MM.1S (cell line): Measurements from ENCODE around the gene NFX1.

Source experiments
- DNase-seq: peaks from one replicate; pipeline ENCODE4 v3.0.0-alpha.2; 2015
- H2AFZ ChIP-seq: fragments of 300-600 bp; sonication (generic); 2 replicates; pipeline ENCODE4 v1.6.0; 2016; ENCODE audit warnings: antibody characterized with exemption, low read length
- H3F3A ChIP-seq: fragments of 300-600 bp; sonication (generic); 2 replicates; pipeline ENCODE4 v1.6.1; 2016; ENCODE audit warnings: mild to moderate bottlenecking, antibody characterized with exemption, low read length, moderate library complexity, mixed read lengths; ENCODE audit not compliant: insufficient read depth
- H3K27ac ChIP-seq: fragments of 300-600 bp; sonication (generic); 2 replicates; pipeline ENCODE4 v1.5.1; 2016; ENCODE audit warnings: mild to moderate bottlenecking, low read length
- H3K27me3 ChIP-seq: fragments of 300-600 bp; sonication (generic); replicated peaks from 2 replicates; pipeline ENCODE4 v1.6.0; 2016; ENCODE audit warnings: low read length; ENCODE audit not compliant: insufficient read depth
- H3K36me3 ChIP-seq: fragments of 300-600 bp; sonication (generic); replicated peaks from 2 replicates; pipeline ENCODE4 v1.6.1; 2016; ENCODE audit warnings: mild to moderate bottlenecking, low read length, mixed read lengths; ENCODE audit not compliant: insufficient read depth
- H3K4me1 ChIP-seq: fragments of 300-600 bp; sonication (generic); 2 replicates; pipeline ENCODE4 v1.6.1; 2016; ENCODE audit warnings: low read length, mixed read lengths
- H3K4me2 ChIP-seq: fragments of 300-600 bp; sonication (generic); 2 replicates; pipeline ENCODE4 v1.6.0; 2016; ENCODE audit warnings: low read depth, low read length
- H3K4me3 ChIP-seq: fragments of 300-600 bp; sonication (generic); 2 replicates; pipeline ENCODE4 v1.5.1; 2016; ENCODE audit warnings: low read length, mixed read lengths
- H3K79me2 ChIP-seq: fragments of 300-600 bp; sonication (generic); 2 replicates; pipeline ENCODE4 v1.6.1; 2016; ENCODE audit warnings: mixed run types, low read length, mixed read lengths
- H3K9ac ChIP-seq: fragments of 300-600 bp; sonication (generic); 2 replicates; pipeline ENCODE4 v1.6.1; 2016; ENCODE audit warnings: low read length, mixed read lengths
- H3K9me2 ChIP-seq: fragments of 300-600 bp; sonication (generic); replicated peaks from 2 replicates; pipeline ENCODE4 v1.6.1; 2016; ENCODE audit warnings: mild to moderate bottlenecking, low read length, mixed read lengths; ENCODE audit not compliant: insufficient read depth
- H3K9me3 ChIP-seq: fragments of 300-600 bp; sonication (generic); replicated peaks from 2 replicates; pipeline ENCODE4 v1.6.1; 2016; ENCODE audit warnings: mild to moderate bottlenecking, low read length, mixed read lengths; ENCODE audit not compliant: insufficient read depth
- H4K20me1 ChIP-seq: fragments of 300-600 bp; sonication (generic); 2 replicates; pipeline ENCODE4 v1.6.1; 2016; ENCODE audit warnings: mild to moderate bottlenecking, low read length, moderate library complexity, mixed read lengths; ENCODE audit not compliant: insufficient read depth
- EZH2 ChIP-seq: fragments of 300-600 bp; sonication (generic); optimal IDR thresholded peaks from 2 replicates; pipeline ENCODE3; 2017; ENCODE audit warnings: low read depth, mild to moderate bottlenecking, antibody characterized with exemption, low read length, mixed read lengths
- EZH2phosphoT487 ChIP-seq: fragments of 300-600 bp; sonication (generic); IDR thresholded peaks from 2 replicates; pipeline ENCODE4 v1.6.1; 2018; ENCODE audit warnings: antibody characterized with exemption, low read length
- TF ChIP-seq, protein P1 (sequence below): fragments of 300-600 bp; sonication (generic); IDR thresholded peaks from 2 replicates; pipeline ENCODE4 v1.5.1; 2016; ENCODE audit warnings: antibody characterized with exemption, low read length, mixed read lengths

Gene NFX1

DNA sequence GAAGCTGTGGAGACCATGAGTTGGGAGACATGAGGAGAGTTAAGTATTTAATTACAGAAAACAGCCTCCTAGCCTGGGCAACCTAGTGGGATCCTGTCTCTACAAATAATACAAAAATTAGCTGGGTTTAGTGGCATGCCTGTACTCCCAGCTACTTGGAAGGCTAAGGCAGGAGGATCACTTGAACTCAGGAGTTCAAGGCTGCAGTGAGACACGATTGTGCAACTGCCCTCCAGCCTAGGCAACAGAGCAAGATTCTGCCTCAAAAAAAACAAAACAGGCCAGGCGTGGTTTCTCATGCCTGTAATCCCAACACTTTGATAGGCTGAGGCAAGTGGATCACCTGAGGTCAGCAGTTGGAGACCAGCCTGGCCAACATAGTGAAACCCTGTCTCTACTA is 59.4 kb downstream of the NFX1 start:
- H3K9me3 ChIP-seq, result no peaks in the 10 kb centered on the region
- H3K9me2 ChIP-seq, result no peaks in the 10 kb centered on the region

DNA sequence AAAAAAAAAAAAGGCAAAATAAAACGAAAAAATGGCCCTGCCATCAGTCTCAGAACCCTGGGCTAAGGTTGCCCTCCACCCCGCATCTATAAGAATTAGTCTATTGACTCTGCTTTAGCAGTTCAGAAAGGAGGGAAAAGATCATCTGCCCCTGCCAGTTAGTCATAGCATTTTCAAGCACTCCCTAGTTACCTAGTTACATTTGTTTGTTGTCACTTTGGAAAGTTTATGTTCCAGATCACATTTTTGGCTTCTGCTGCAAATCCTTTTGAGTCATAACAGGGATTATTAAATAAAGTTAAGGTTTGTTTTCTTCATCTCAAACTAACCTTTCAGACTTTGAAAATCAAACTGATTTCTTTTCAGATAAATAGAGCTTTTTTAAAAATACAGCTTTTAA is 60.0 kb downstream of the NFX1 start:
- no peak for DNase-seq
- Histone ChIP-seq H3K9ac (no peak overlapping the region), H3K36me3 (peaks cover 12% of the 10 kb centered on the region; the same call in 1 of the 2 replicates), H3K4me2 (no peak overlapping the region), H3K9me2 (no peaks in the 10 kb centered on the region), H4K20me1 (no peaks in the 10 kb centered on the region), H3K27ac (no peak overlapping the region), H3K27me3 (no peaks in the 10 kb centered on the region), H2AFZ (no peak overlapping the region), H3F3A (no peaks in the 10 kb centered on the region), H3K4me3 (no peak overlapping the region), H3K9me3 (no peaks in the 10 kb centered on the region), H3K4me1 (no peaks in the 10 kb centered on the region), H3K79me2 (no peaks in the 10 kb centered on the region)
- TF ChIP-seq EZH2phosphoT487, result no peak
- TF ChIP-seq EZH2, result no peak
- TF ChIP-seq, protein P1, sequence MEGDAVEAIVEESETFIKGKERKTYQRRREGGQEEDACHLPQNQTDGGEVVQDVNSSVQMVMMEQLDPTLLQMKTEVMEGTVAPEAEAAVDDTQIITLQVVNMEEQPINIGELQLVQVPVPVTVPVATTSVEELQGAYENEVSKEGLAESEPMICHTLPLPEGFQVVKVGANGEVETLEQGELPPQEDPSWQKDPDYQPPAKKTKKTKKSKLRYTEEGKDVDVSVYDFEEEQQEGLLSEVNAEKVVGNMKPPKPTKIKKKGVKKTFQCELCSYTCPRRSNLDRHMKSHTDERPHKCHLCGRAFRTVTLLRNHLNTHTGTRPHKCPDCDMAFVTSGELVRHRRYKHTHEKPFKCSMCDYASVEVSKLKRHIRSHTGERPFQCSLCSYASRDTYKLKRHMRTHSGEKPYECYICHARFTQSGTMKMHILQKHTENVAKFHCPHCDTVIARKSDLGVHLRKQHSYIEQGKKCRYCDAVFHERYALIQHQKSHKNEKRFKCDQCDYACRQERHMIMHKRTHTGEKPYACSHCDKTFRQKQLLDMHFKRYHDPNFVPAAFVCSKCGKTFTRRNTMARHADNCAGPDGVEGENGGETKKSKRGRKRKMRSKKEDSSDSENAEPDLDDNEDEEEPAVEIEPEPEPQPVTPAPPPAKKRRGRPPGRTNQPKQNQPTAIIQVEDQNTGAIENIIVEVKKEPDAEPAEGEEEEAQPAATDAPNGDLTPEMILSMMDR, result no peak

More for the DNA sequence above, 59.4 kb downstream of the NFX1 start:
- Histone ChIP-seq H3K36me3 (peaks cover 12% of the 10 kb centered on the region; the same call in 1 of the 2 replicates), H3K27ac (no peak overlapping the region), H2AFZ (no peak overlapping the region), H3K4me2 (no peak overlapping the region), H3K4me3 (no peak overlapping the region), H3K79me2 (no peaks in the 10 kb centered on the region), H3K27me3 (no peaks in the 10 kb centered on the region), H4K20me1 (no peaks in the 10 kb centered on the region), H3F3A (no peaks in the 10 kb centered on the region), H3K4me1 (no peaks in the 10 kb centered on the region), H3K9ac (no peak overlapping the region)
- no peak for DNase-seq
- TF ChIP-seq EZH2phosphoT487, result no peak
- TF ChIP-seq EZH2, result no peak
- TF ChIP-seq, protein P1, result no peak

DNA sequence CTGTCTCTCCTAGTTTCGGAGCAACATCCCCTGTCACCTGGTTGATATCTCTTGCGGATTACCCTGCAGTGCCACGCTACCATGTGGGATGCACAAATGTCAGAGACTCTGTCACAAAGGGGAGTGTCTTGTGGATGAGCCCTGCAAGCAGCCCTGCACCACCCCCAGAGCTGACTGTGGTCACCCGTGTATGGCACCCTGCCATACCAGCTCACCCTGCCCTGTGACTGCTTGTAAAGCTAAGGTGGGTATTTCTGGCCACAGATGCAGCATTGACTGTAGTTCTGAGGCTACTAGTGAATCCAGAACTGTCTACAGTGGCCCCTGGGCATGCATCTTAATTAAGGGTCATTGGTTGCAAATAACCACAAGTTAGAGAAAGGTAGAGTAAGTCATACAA is 61.2 kb downstream of the NFX1 start:
- no peak for DNase-seq

More for the DNA sequence above, 61.2 kb downstream of the NFX1 start:
- Histone ChIP-seq H3K79me2 (no peaks in the 10 kb centered on the region), H3K27ac (no peak overlapping the region), H3K4me3 (no peak overlapping the region), H3K4me1 (no peaks in the 10 kb centered on the region), H4K20me1 (no peaks in the 10 kb centered on the region), H3K9ac (no peak overlapping the region), H3F3A (no peaks in the 10 kb centered on the region), H3K36me3 (peaks cover 6% of the 10 kb centered on the region), H3K4me2 (no peak overlapping the region), H3K9me2 (no peaks in the 10 kb centered on the region), H3K9me3 (no peaks in the 10 kb centered on the region), H2AFZ (no peak overlapping the region), H3K27me3 (no peaks in the 10 kb centered on the region)
- TF ChIP-seq EZH2phosphoT487 (no peak), EZH2 (no peak)
- TF ChIP-seq, protein P1, result no peak
